ENCODE results near the gene CCDC149.
"Not testable (repeated sequence)": the region's sequence is repeated elsewhere in the genome, so short reads cannot be mapped to it uniquely, and the experiment has no call there.

The CCDC149 gene

GRCh38 chr4:24920008-24920407 is 7.2 kb upstream of the CCDC149 start:
- no peaks in the 10 kb centered on the region for H3K4me1 ChIP-seq (ENCODE audit: control insufficient read depth, insufficient read depth, low read length, poor library complexity, severe bottlenecking)
- H3K9me3 ChIP-seq (ENCODE audit: control insufficient read depth, low read length), result no peaks in the 10 kb centered on the region
- H3K27ac ChIP-seq (ENCODE audit: insufficient read depth, low read length, poor library complexity, severe bottlenecking), result no peak overlapping the region
- no peak overlapping the region for H3K4me3 ChIP-seq (ENCODE audit: insufficient read depth, low read depth, low read length, poor library complexity, severe bottlenecking)
- no peaks in the 10 kb centered on the region for H3K36me3 ChIP-seq (ENCODE audit: control insufficient read depth, insufficient read depth, low read length)
- DNase-seq, result no peak
- H3K27me3 ChIP-seq (replicated peaks; ENCODE audit: control insufficient read depth, insufficient read depth, low read length, poor library complexity, severe bottlenecking), result no peaks in the 10 kb centered on the region

- Histone ChIP-seq H3K27ac (ENCODE audit: insufficient read depth, low read length, poor library complexity, severe bottlenecking) (no peak overlapping the region), H3K4me1 (ENCODE audit: control insufficient read depth, insufficient read depth, low read length, poor library complexity, severe bottlenecking) (no peaks in the 10 kb centered on the region), H3K9me3 (ENCODE audit: control insufficient read depth, low read length) (no peaks in the 10 kb centered on the region), H3K27me3 (replicated peaks; ENCODE audit: control insufficient read depth, insufficient read depth, low read length, poor library complexity, severe bottlenecking) (peaks cover 8% of the 10 kb centered on the region), H3K4me3 (ENCODE audit: insufficient read depth, low read depth, low read length, poor library complexity, severe bottlenecking) (no peak overlapping the region), H3K36me3 (ENCODE audit: control insufficient read depth, insufficient read depth, low read length) (no peaks in the 10 kb centered on the region)
- no peak for DNase-seq
Measured at GRCh38 chr4:24917076-24917856, 4.4 kb upstream of the CCDC149 start.

GRCh38 chr4:24915121-24915922 is 2.5 kb upstream of the CCDC149 start:
- Histone ChIP-seq H3K9me3 (ENCODE audit: control insufficient read depth, low read length) (no peaks in the 10 kb centered on the region), H3K27ac (ENCODE audit: insufficient read depth, low read length, poor library complexity, severe bottlenecking) (no peak overlapping the region), H3K4me3 (ENCODE audit: insufficient read depth, low read depth, low read length, poor library complexity, severe bottlenecking) (no peak overlapping the region), H3K27me3 (replicated peaks; ENCODE audit: control insufficient read depth, insufficient read depth, low read length, poor library complexity, severe bottlenecking) (peaks cover 8% of the 10 kb centered on the region), H3K36me3 (ENCODE audit: control insufficient read depth, insufficient read depth, low read length) (no peaks in the 10 kb centered on the region), H3K4me1 (ENCODE audit: control insufficient read depth, insufficient read depth, low read length, poor library complexity, severe bottlenecking) (no peaks in the 10 kb centered on the region)
- DNase-seq, result no peak

- Histone ChIP-seq H3K27me3 (replicated peaks; ENCODE audit: control insufficient read depth, insufficient read depth, low read length, poor library complexity, severe bottlenecking) (peaks cover 8% of the 10 kb centered on the region), H3K36me3 (ENCODE audit: control insufficient read depth, insufficient read depth, low read length) (no peaks in the 10 kb centered on the region), H3K4me1 (ENCODE audit: control insufficient read depth, insufficient read depth, low read length, poor library complexity, severe bottlenecking) (no peaks in the 10 kb centered on the region), H3K9me3 (ENCODE audit: control insufficient read depth, low read length) (no peaks in the 10 kb centered on the region), H3K4me3 (ENCODE audit: insufficient read depth, low read depth, low read length, poor library complexity, severe bottlenecking) (no peak overlapping the region), H3K27ac (ENCODE audit: insufficient read depth, low read length, poor library complexity, severe bottlenecking) (no peak overlapping the region)
- DNase-seq, result no peak
Measured at GRCh38 chr4:24914460-24914859, 1.6 kb upstream of the CCDC149 start.

- Histone ChIP-seq H3K4me3 (ENCODE audit: insufficient read depth, low read depth, low read length, poor library complexity, severe bottlenecking) (no peak overlapping the region), H3K9me3 (ENCODE audit: control insufficient read depth, low read length) (no peaks in the 10 kb centered on the region), H3K36me3 (ENCODE audit: control insufficient read depth, insufficient read depth, low read length) (no peaks in the 10 kb centered on the region), H3K27me3 (replicated peaks; ENCODE audit: control insufficient read depth, insufficient read depth, low read length, poor library complexity, severe bottlenecking) (peaks cover 8% of the 10 kb centered on the region), H3K27ac (ENCODE audit: insufficient read depth, low read length, poor library complexity, severe bottlenecking) (no peak overlapping the region), H3K4me1 (ENCODE audit: control insufficient read depth, insufficient read depth, low read length, poor library complexity, severe bottlenecking) (no peaks in the 10 kb centered on the region)
- DNase-seq, result no peak
Measured at GRCh38 chr4:24913119-24913485, 260 bp upstream of the CCDC149 start.

- no peaks in the 10 kb centered on the region for H3K9me3 ChIP-seq (ENCODE audit: control insufficient read depth, low read length)
- H3K4me3 ChIP-seq (ENCODE audit: insufficient read depth, low read depth, low read length, poor library complexity, severe bottlenecking), result no peak overlapping the region
- H3K36me3 ChIP-seq (ENCODE audit: control insufficient read depth, insufficient read depth, low read length), result no peaks in the 10 kb centered on the region
- H3K27me3 ChIP-seq (replicated peaks; ENCODE audit: control insufficient read depth, insufficient read depth, low read length, poor library complexity, severe bottlenecking), result peaks cover 8% of the 10 kb centered on the region
- no peak for DNase-seq
- no peaks in the 10 kb centered on the region for H3K4me1 ChIP-seq (ENCODE audit: control insufficient read depth, insufficient read depth, low read length, poor library complexity, severe bottlenecking)
- no peak overlapping the region for H3K27ac ChIP-seq (ENCODE audit: insufficient read depth, low read length, poor library complexity, severe bottlenecking)
Measured at GRCh38 chr4:24910499-24910898, 2.3 kb downstream of the CCDC149 start.

- H3K36me3 ChIP-seq (ENCODE audit: control insufficient read depth, insufficient read depth, low read length); DNase-seq; H3K4me1 ChIP-seq (ENCODE audit: control insufficient read depth, insufficient read depth, low read length, poor library complexity, severe bottlenecking); H3K4me3 ChIP-seq (ENCODE audit: insufficient read depth, low read depth, low read length, poor library complexity, severe bottlenecking); H3K27ac ChIP-seq (ENCODE audit: insufficient read depth, low read length, poor library complexity, severe bottlenecking); H3K9me3 ChIP-seq (ENCODE audit: control insufficient read depth, low read length); H3K27me3 ChIP-seq (replicated peaks; ENCODE audit: control insufficient read depth, insufficient read depth, low read length, poor library complexity, severe bottlenecking): not testable (repeated sequence)
Measured at GRCh38 chr4:24909606-24910005, 3.2 kb downstream of the CCDC149 start.

- no peaks in the 10 kb centered on the region for H3K4me1 ChIP-seq (ENCODE audit: control insufficient read depth, insufficient read depth, low read length, poor library complexity, severe bottlenecking)
- no peak overlapping the region for H3K27ac ChIP-seq (ENCODE audit: insufficient read depth, low read length, poor library complexity, severe bottlenecking)
- no peak for DNase-seq
- H3K4me3 ChIP-seq (ENCODE audit: insufficient read depth, low read depth, low read length, poor library complexity, severe bottlenecking), result no peak overlapping the region
- no peaks in the 10 kb centered on the region for H3K9me3 ChIP-seq (ENCODE audit: control insufficient read depth, low read length)
- H3K27me3 ChIP-seq (replicated peaks; ENCODE audit: control insufficient read depth, insufficient read depth, low read length, poor library complexity, severe bottlenecking), result no peaks in the 10 kb centered on the region
- H3K36me3 ChIP-seq (ENCODE audit: control insufficient read depth, insufficient read depth, low read length), result no peaks in the 10 kb centered on the region
Measured at GRCh38 chr4:24897639-24898038, 15.2 kb downstream of the CCDC149 start.

GRCh38 chr4:24896977-24897376 is 15.9 kb downstream of the CCDC149 start:
- DNase-seq, result no peak
- Histone ChIP-seq H3K4me1 (ENCODE audit: control insufficient read depth, insufficient read depth, low read length, poor library complexity, severe bottlenecking) (no peaks in the 10 kb centered on the region), H3K27me3 (replicated peaks; ENCODE audit: control insufficient read depth, insufficient read depth, low read length, poor library complexity, severe bottlenecking) (no peaks in the 10 kb centered on the region), H3K27ac (ENCODE audit: insufficient read depth, low read length, poor library complexity, severe bottlenecking) (no peak overlapping the region), H3K4me3 (ENCODE audit: insufficient read depth, low read depth, low read length, poor library complexity, severe bottlenecking) (no peak overlapping the region), H3K36me3 (ENCODE audit: control insufficient read depth, insufficient read depth, low read length) (no peaks in the 10 kb centered on the region), H3K9me3 (ENCODE audit: control insufficient read depth, low read length) (no peaks in the 10 kb centered on the region)

- Histone ChIP-seq H3K9me3 (ENCODE audit: control insufficient read depth, low read length) (no peaks in the 10 kb centered on the region), H3K4me1 (ENCODE audit: control insufficient read depth, insufficient read depth, low read length, poor library complexity, severe bottlenecking) (no peaks in the 10 kb centered on the region), H3K27ac (ENCODE audit: insufficient read depth, low read length, poor library complexity, severe bottlenecking) (no peak overlapping the region), H3K36me3 (ENCODE audit: control insufficient read depth, insufficient read depth, low read length) (no peaks in the 10 kb centered on the region), H3K4me3 (ENCODE audit: insufficient read depth, low read depth, low read length, poor library complexity, severe bottlenecking) (no peak overlapping the region), H3K27me3 (replicated peaks; ENCODE audit: control insufficient read depth, insufficient read depth, low read length, poor library complexity, severe bottlenecking) (no peaks in the 10 kb centered on the region)
- DNase-seq, result no peak
Measured at GRCh38 chr4:24896056-24896455, 16.8 kb downstream of the CCDC149 start.

Measured in effector memory CD4-positive, alpha-beta T cell (primary cell).